MM.1S (cell line): ENCODE measurements around the gene GPC5.

Experiments used
- EZH2 ChIP-seq: fragments of 300-600 bp; sonication (generic); optimal IDR thresholded peaks from 2 replicates; pipeline ENCODE3; 2017; ENCODE audit warnings: low read depth, mild to moderate bottlenecking, antibody characterized with exemption, low read length, mixed read lengths
- TF ChIP-seq, protein P1 (sequence below): fragments of 300-600 bp; sonication (generic); IDR thresholded peaks from 2 replicates; pipeline ENCODE4 v1.5.1; 2016; ENCODE audit warnings: antibody characterized with exemption, low read length, mixed read lengths

DNA sequence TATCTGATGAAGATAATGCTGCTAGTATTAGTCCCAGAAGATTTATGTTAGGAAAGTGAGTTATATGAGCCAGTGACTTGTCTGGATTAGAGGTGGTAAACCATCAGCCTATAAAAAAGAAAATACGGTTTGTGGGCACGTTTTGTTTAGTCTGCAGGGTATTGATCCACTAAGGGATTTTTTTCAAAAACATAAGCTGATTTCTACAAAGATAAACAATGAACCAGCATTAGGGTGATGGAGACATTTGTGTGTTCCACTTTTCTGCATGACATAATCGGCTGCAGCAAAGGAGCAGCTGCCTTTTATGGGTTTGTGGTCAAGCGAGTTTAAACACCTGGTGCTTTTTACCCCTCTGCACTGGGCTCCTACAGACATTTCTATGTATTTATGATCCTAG is 991.8 kb downstream of the GPC5 start:
- TF ChIP-seq, protein P1, sequence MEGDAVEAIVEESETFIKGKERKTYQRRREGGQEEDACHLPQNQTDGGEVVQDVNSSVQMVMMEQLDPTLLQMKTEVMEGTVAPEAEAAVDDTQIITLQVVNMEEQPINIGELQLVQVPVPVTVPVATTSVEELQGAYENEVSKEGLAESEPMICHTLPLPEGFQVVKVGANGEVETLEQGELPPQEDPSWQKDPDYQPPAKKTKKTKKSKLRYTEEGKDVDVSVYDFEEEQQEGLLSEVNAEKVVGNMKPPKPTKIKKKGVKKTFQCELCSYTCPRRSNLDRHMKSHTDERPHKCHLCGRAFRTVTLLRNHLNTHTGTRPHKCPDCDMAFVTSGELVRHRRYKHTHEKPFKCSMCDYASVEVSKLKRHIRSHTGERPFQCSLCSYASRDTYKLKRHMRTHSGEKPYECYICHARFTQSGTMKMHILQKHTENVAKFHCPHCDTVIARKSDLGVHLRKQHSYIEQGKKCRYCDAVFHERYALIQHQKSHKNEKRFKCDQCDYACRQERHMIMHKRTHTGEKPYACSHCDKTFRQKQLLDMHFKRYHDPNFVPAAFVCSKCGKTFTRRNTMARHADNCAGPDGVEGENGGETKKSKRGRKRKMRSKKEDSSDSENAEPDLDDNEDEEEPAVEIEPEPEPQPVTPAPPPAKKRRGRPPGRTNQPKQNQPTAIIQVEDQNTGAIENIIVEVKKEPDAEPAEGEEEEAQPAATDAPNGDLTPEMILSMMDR = no peak
- no peak for TF ChIP-seq EZH2
